Measurements from ENCODE around the gene UNC93A.
"Not testable (repeated sequence)": the region's sequence is repeated elsewhere in the genome, so short reads cannot be mapped to it uniquely, and the experiment has no call there.

The UNC93A gene

GRCh38 chr6:167290786-167291622 is at the start of gene UNC93A:
TSS of gene UNC93A (plus strand) at chr6:167291315. CDS start at chr6:167291490, 175 bp downstream.
- no peak for DNase-seq (ENCODE audit: low read depth)

GRCh38 chr6:167241321-167242134 is 49.6 kb upstream of the UNC93A start:
- not testable (repeated sequence) for DNase-seq (ENCODE audit: low read depth)

- not testable (repeated sequence) for DNase-seq (ENCODE audit: low read depth)
These were observed 49.0 kb upstream of the UNC93A start for GRCh38 chr6:167242135-167242506.

GRCh38 chr6:167242511-167243051 is 48.5 kb upstream of the UNC93A start:
- DNase-seq (ENCODE audit: low read depth): not testable (repeated sequence)

GRCh38 chr6:167244064-167244960 is 46.8 kb upstream of the UNC93A start:
- no peak for DNase-seq (ENCODE audit: low read depth)

- no peak for DNase-seq (ENCODE audit: low read depth)
These were observed 46.1 kb upstream of the UNC93A start for GRCh38 chr6:167244991-167245390.

GRCh38 chr6:167245591-167245990 is 45.5 kb upstream of the UNC93A start:
- DNase-seq (ENCODE audit: low read depth): no peak

GRCh38 chr6:167247814-167248595 is 43.1 kb upstream of the UNC93A start:
- DNase-seq (ENCODE audit: low read depth): no peak

GRCh38 chr6:167248878-167249455 is 42.1 kb upstream of the UNC93A start:
- DNase-seq (ENCODE audit: low read depth): not testable (repeated sequence)

- DNase-seq (ENCODE audit: low read depth): no peak
These were observed 38.8 kb upstream of the UNC93A start for GRCh38 chr6:167252271-167252670.

- no peak for DNase-seq (ENCODE audit: low read depth)
These were observed 35.1 kb upstream of the UNC93A start for GRCh38 chr6:167255918-167256553.

GRCh38 chr6:167258646-167259045 is 32.5 kb upstream of the UNC93A start:
- no peak for DNase-seq (ENCODE audit: low read depth)

GRCh38 chr6:167266057-167266829 is 24.9 kb upstream of the UNC93A start:
- not testable (repeated sequence) for DNase-seq (ENCODE audit: low read depth)

- DNase-seq (ENCODE audit: low read depth): no peak
These were observed 24.1 kb upstream of the UNC93A start for GRCh38 chr6:167266830-167267555.

GRCh38 chr6:167267556-167267898 is 23.6 kb upstream of the UNC93A start:
- not testable (repeated sequence) for DNase-seq (ENCODE audit: low read depth)

GRCh38 chr6:167267921-167268401 is 23.2 kb upstream of the UNC93A start:
- no peak for DNase-seq (ENCODE audit: low read depth)

GRCh38 chr6:167268683-167269280 is 22.3 kb upstream of the UNC93A start:
- no peak for DNase-seq (ENCODE audit: low read depth)

Measured in T-helper 22 cell (primary cell).